Common myeloid progenitor, CD34-positive (primary cell): Measurements from ENCODE around the gene VAMP3.
"Not testable (repeated sequence)": the region's sequence is repeated elsewhere in the genome, so short reads cannot be mapped to it uniquely, and the experiment has no call there.

ENCODE experiments used
- CTCF ChIA-PET: fragments of 350-600 bp; sonication (Branson Sonifier 250); formaldehyde crosslinking; loops from one replicate; lab custom pipeline; 2021; ENCODE audit warnings: antibody characterized with exemption; lab: Charles Lee
- POLR2A ChIA-PET: fragments of 350-600 bp; sonication (Branson Sonifier 250); formaldehyde crosslinking; loops from one replicate; lab custom pipeline; 2021; ENCODE audit warnings: antibody characterized with exemption; lab: Charles Lee
- DNase-seq, 3 donors: peaks; one replicate each; pipeline versions ENCODE4 v3.0.0 to v3.0.0-alpha.2; 2013
- H3K27ac ChIP-seq, 2 experiments: 1 replicate in 1 of 2; 2 replicates in 1 of 2; pipeline ENCODE4 v1.7.0; 2013; ENCODE audit warnings: inconsistent platforms in 2 of 2, low read length in 2 of 2, mild to moderate bottlenecking in 2 of 2, low read depth in 1 of 2, moderate library complexity in 1 of 2; ENCODE audit not compliant: severe bottlenecking in 2 of 2, insufficient read depth in 1 of 2, poor library complexity in 1 of 2
- H3K27me3 ChIP-seq, 5 experiments: replicated peaks in 2 of 5; 1 replicate in 3 of 5; 2 replicates in 2 of 5; pipeline versions ENCODE4 v1.6.1 to v1.7.0; 2013; ENCODE audit warnings: low read length in 4 of 5, mild to moderate bottlenecking in 2 of 5, moderate library complexity in 2 of 5, inconsistent platforms in 1 of 5; ENCODE audit not compliant: insufficient read depth in 5 of 5, control insufficient read depth in 4 of 5
- H3K36me3 ChIP-seq, 4 experiments: 1 replicate in 2 of 4; 2 replicates in 2 of 4; pipeline versions ENCODE4 v1.6.1 to v1.7.0; 2013; ENCODE audit warnings: low read length in 3 of 4, control low read depth in 1 of 4, mild to moderate bottlenecking in 1 of 4; ENCODE audit not compliant: control insufficient read depth in 4 of 4, insufficient read depth in 4 of 4
- H3K4me1 ChIP-seq, 4 experiments: 1 replicate in 3 of 4; 2 replicates in 1 of 4; pipeline versions ENCODE4 v1.6.1 to v1.7.1; 2013; ENCODE audit warnings: low read length in 3 of 4, mild to moderate bottlenecking in 3 of 4, control low read depth in 1 of 4, inconsistent platforms in 1 of 4, moderate library complexity in 1 of 4; ENCODE audit not compliant: control insufficient read depth in 4 of 4, insufficient read depth in 4 of 4; ENCODE audit errors: control extremely low read depth in 1 of 4
- H3K4me3 ChIP-seq, 7 experiments: 1 replicate in 4 of 7; 2 replicates in 3 of 7; pipeline versions ENCODE4 v1.5.1 to v1.7.0; 2013; ENCODE audit warnings: mild to moderate bottlenecking in 7 of 7, low read length in 6 of 7, moderate library complexity in 6 of 7, inconsistent platforms in 2 of 7, low read depth in 2 of 7, control low read depth in 1 of 7; ENCODE audit not compliant: insufficient read depth in 4 of 7, control insufficient read depth in 1 of 7; ENCODE audit errors: extremely low read depth in 1 of 7
- H3K9me3 ChIP-seq, 5 experiments: 1 replicate in 4 of 5; 2 replicates in 1 of 5; pipeline versions ENCODE4 v1.6.1 to v1.7.1; 2013; ENCODE audit warnings: low read length in 4 of 5, mild to moderate bottlenecking in 2 of 5, inconsistent platforms in 1 of 5, low read depth in 1 of 5, moderate library complexity in 1 of 5; ENCODE audit not compliant: control insufficient read depth in 4 of 5, insufficient read depth in 2 of 5; ENCODE audit errors: control extremely low read depth in 1 of 5
- WGBS: methylation state at CpG from one replicate; pipeline ENCODE4 v1.1.5; 2013; ENCODE audit not compliant: insufficient coverage; 5-methylcytosine and 5-hydroxymethylcytosine counted together

Gene VAMP3

GRCh38 chr1:7783826-7784491 is 12.9 kb downstream of the VAMP3 start, which contains the start of gene PER3:
Gene PER3 (plus strand): TSS chr1:7784291. CDS start chr1:7784878, 587 bp downstream.
- POLR2A ChIA-PET: interaction anchor here (0.8 kb wide), 1 partner anchor 135 kb away, joined by 3 read pairs; no protein-coding TSS in a partner anchor
- peaks cover 2 to 34% (median 31%) of the 10 kb centered on the region in 4 experiments for H3K4me1 ChIP-seq
- CTCF ChIA-PET: no interaction called here
- WGBS: 2% methylated on average over 71 of the region's 90 CpGs
- peak; percentile 89 to 95 (median 94) for DNase-seq
- H3K36me3 ChIP-seq: peaks cover 4 to 15% (median 11%) of the 10 kb centered on the region in 4 experiments
- no peaks in the 10 kb centered on the region for H3K9me3 ChIP-seq
- no peak within 1 kb of the TSS for H3K27ac ChIP-seq
- H3K27me3 ChIP-seq: no peaks in the 10 kb centered on the region
- peak within 1 kb of the TSS; percentile 38 to 74 (median 56) for H3K4me3 ChIP-seq

- CTCF ChIA-PET: no interaction called here
- Histone ChIP-seq H3K4me1 (peaks cover 2 to 34% (median 31%) of the 10 kb centered on the region in 4 experiments), H3K4me3 (peak overlapping the region in 2 of 7 experiments; percentile 39 to 56), H3K9me3 (peaks cover 0 to 1% (median 0%) of the 10 kb centered on the region in 5 experiments), H3K27ac (no peak overlapping the region), H3K36me3 (peaks cover 4 to 11% (median 8%) of the 10 kb centered on the region in 4 experiments), H3K27me3 (no peaks in the 10 kb centered on the region)
- WGBS: 60% methylated on average over 52 of the region's 52 CpGs
- no peak for DNase-seq
- POLR2A ChIA-PET: no interaction called here
Observed at GRCh38 chr1:7784492-7785071, 13.5 kb downstream of the VAMP3 start.

- WGBS: 93% methylated on average over 6 of the region's 7 CpGs
- no peaks in the 10 kb centered on the region for H3K27me3 ChIP-seq
- H3K4me3 ChIP-seq: no peak overlapping the region
- H3K9me3 ChIP-seq: peaks cover 0 to 6% (median under 1%) of the 10 kb centered on the region in 5 experiments
- POLR2A ChIA-PET: no interaction called here
- peaks cover 2 to 34% (median 31%) of the 10 kb centered on the region in 4 experiments for H3K4me1 ChIP-seq
- CTCF ChIA-PET: no interaction called here
- peaks cover 2 to 10% (median 5%) of the 10 kb centered on the region in 4 experiments for H3K36me3 ChIP-seq
- no peak for DNase-seq
- no peak overlapping the region for H3K27ac ChIP-seq
Observed at GRCh38 chr1:7785108-7785507, 14.0 kb downstream of the VAMP3 start.

GRCh38 chr1:7786795-7787194 is 15.7 kb downstream of the VAMP3 start:
- peak in 2 of 3 donors; percentile 41 to 45 for DNase-seq
- WGBS: 39% methylated on average over 3 of the region's 5 CpGs
- Histone ChIP-seq H3K4me1 (peaks cover 2 to 23% (median 20%) of the 10 kb centered on the region in 4 experiments), H3K27me3 (no peaks in the 10 kb centered on the region), H3K27ac (no peak overlapping the region), H3K4me3 (no peak overlapping the region), H3K9me3 (peaks cover 6 to 17% (median 16%) of the 10 kb centered on the region in 5 experiments), H3K36me3 (peaks cover 0 to 8% (median 1%) of the 10 kb centered on the region in 4 experiments)
- CTCF ChIA-PET: interaction anchor here (1.5 kb wide), 1 partner anchor 34 kb away, joined by 8 read pairs; no protein-coding TSS in a partner anchor
- POLR2A ChIA-PET: no interaction called here

GRCh38 chr1:7789828-7790227 is 18.7 kb downstream of the VAMP3 start:
- POLR2A ChIA-PET: no interaction called here
- CTCF ChIA-PET: no interaction called here
- no peak overlapping the region for H3K4me3 ChIP-seq
- H3K4me1 ChIP-seq: peaks cover 0 to 8% (median 3%) of the 10 kb centered on the region in 4 experiments
- 75% methylated on average over 4 of the region's 5 CpGs for WGBS
- H3K27me3 ChIP-seq: no peaks in the 10 kb centered on the region
- peaks cover 0 to 8% (median 1%) of the 10 kb centered on the region in 4 experiments for H3K36me3 ChIP-seq
- peaks cover 6 to 18% (median 16%) of the 10 kb centered on the region in 5 experiments for H3K9me3 ChIP-seq
- H3K27ac ChIP-seq: no peak overlapping the region
- DNase-seq: no peak

GRCh38 chr1:7791027-7791426 is 19.9 kb downstream of the VAMP3 start:
- 96% methylated on average over 3 of the region's 3 CpGs for WGBS

GRCh38 chr1:7795406-7795805 is 24.3 kb downstream of the VAMP3 start:
- 97% methylated on average over 11 of the region's 12 CpGs for WGBS
- no peak overlapping the region for H3K4me3 ChIP-seq
- no peak for DNase-seq
- H3K27me3 ChIP-seq: no peaks in the 10 kb centered on the region
- H3K9me3 ChIP-seq: peaks cover 0 to 14% (median 10%) of the 10 kb centered on the region in 5 experiments
- POLR2A ChIA-PET: no interaction called here
- peaks cover 0 to 2% (median 0%) of the 10 kb centered on the region in 4 experiments for H3K36me3 ChIP-seq
- no peaks in the 10 kb centered on the region for H3K4me1 ChIP-seq
- no peak overlapping the region for H3K27ac ChIP-seq
- CTCF ChIA-PET: no interaction called here

More at GRCh38 chr1:7791027-7791426, 19.9 kb downstream of the VAMP3 start:
- CTCF ChIA-PET: interaction anchor here (0.6 kb wide), 1 partner anchor 17 kb away, joined by 3 read pairs; no protein-coding TSS in a partner anchor
- H3K4me1 ChIP-seq, H3K36me3 ChIP-seq, POLR2A ChIA-PET, H3K27me3 ChIP-seq, H3K4me3 ChIP-seq, DNase-seq, H3K27ac ChIP-seq: not testable (repeated sequence)
- H3K9me3 ChIP-seq: peaks cover 6 to 18% (median 16%) of the 10 kb centered on the region in 5 experiments
